Smooth muscle cell of trachea (primary cell): ENCODE results near the gene C20orf202. TPM values are rescaled to one million over a fixed set of nuclear protein-coding genes. Genes with fewer than 3 reads are reported as not detected.

Source experiments
- total RNA-seq: library from RNA; depleted of rRNA; stranded (reverse); fragments of >200 nt; gene quantifications from 2 replicates; pipeline ENCODE4 v1.2.1, GENCODE V29; 2014

The C20orf202 gene
- under 0.01 TPM in 2 replicates for total RNA-seq

DNA sequence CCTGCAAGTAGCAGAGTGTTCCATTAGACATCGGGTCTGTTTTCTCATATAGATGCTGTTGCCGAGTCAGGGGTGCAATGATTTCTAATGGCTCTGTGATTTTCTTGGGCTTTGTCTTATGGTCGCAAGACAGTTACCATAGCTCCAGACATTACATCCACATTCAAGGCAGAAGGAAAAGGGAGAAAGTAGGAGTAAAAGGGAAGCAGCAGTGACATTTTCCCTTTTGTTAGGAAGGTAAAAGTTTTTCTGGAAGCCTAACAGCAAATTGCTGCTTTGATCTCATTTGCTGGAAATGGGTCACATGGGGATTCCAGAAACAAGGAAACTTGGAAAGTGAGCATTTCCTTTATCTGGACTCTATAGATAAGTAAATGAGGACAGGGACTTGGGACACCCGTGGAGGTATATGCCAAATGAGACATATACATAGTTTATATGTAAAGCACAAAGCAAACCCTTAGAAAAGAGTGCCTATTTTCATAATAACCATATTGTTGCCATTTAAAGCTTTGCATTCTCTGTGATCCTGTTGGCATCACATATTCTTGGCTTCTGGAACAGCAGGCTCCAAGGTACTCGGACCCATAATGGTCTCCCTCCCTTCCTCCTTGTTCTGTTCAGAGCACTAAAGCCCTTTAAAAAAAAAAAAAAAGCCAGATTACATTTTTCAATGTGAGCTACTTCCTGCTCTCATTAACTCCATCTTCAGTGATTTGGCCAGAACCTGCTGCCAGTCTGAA lies at the start of gene C20orf202:
Gene C20orf202, plus strand, starts transcription at position 693 of the 743 bp plus-strand sequence. CDS start 132 bp downstream, outside the sequence.

DNA sequence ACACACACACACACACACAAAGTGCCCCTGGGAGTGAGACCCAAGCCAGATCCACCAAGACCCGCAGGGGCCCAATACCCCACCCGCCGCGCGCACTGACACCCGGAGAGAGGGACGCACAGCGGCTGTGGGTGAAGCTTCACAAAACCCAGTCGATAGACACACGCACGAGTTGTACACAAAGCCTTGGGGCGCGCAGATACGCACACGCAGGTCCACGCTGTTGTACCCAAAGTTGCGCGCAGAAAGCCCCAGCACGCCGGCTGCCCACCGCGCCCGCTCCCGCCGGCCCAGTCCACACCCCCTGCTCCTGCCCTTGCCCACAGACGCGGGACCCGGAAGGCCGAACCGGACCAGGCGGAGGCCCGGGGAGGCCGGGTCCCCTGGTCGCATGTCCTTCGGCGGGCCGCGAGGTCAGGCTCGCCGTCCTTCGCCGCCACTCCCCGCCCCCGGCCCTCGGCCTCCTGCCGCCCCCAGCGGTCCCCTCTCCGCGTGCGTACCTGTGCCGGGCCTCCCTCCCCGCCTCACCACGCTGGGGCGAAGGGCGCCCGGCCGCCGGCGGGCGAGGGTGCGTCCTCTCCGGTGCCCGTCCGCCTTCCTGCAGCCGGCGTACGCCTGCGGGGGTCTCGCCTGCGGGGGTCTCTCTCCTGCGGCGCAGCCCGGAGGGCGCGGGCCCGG lies 18.5 kb upstream of the C20orf202 start, which contains the start of gene TMEM74B:
Gene TMEM74B, minus strand, starts transcription at position 344 of the 678 bp plus-strand sequence. CDS start 1,180 bp downstream, outside the sequence.

DNA sequence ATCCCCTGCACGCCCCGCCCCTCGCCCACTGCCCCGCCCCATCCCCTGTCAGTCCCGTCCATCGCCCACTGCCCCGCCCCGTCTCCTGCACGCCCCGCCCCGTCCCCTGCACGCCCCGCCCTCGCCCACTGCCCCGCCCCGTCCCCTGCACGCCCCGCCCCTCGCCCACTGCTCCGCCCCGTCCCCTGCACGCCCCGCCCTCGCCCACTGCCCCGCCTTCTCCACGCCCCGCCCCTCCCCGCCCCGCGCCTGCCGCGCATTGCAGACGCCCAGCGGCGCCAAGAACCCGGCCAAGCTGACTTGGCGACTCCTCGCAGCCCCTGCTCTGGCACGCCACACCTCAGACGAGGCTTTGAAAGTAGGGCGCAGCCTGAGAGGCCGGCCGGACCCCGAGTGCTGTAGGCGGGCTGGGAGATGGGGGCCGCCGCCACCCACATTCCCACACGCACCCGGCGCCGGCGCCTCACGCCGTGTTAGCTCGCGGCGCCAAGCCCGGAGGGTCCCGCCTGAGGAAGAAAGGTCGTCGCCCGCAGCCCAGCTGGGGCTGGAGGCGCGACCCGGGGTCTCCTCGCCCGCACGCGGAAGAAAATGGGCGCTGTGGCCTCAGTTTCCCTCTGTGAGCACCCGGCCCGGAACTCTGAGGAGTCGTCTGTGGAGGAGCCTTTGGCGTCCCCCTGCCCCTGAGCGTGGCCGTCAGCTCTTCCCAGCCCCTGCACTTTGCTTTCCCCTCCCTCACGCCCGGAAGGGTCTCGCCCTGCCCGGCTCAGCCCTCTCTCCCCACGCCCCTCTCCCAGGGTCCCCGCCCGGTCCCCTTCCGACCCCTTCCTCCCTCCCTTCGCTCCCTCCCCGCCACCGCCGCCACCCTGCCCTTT lies 22.8 kb downstream of the C20orf202 start, which contains the start of gene RAD21L1:
Gene RAD21L1, plus strand, starts transcription at position 262 of the 872 bp plus-strand sequence. CDS start 2,410 bp downstream, outside the sequence.

Other genes starting within 250 kb of the C20orf202 start
- not detected in 2 replicates for gene RSPO4, start 201.1 kb upstream of the C20orf202 start, total RNA-seq
- gene PSMF1, start 84.9 kb upstream of the C20orf202 start, total RNA-seq = 35.9 and 40.7 TPM in 2 replicates
- 0.15 TPM in 1 of 2 replicates, not detected in the other for gene TMEM74B, start 18.5 kb upstream of the C20orf202 start, total RNA-seq
- under 0.01 TPM in 1 of 2 replicates, not detected in the other for gene RAD21L1, start 22.6 kb downstream of the C20orf202 start, total RNA-seq
- gene SNPH, start 62.8 kb downstream of the C20orf202 start, total RNA-seq = 12.8 and 22.7 TPM in 2 replicates
- 1.9 and 2.3 TPM in 2 replicates for gene SDCBP2, start 125.7 kb downstream of the C20orf202 start, total RNA-seq
- gene FKBP1A, start 189.6 kb downstream of the C20orf202 start, total RNA-seq = 156 and 174 TPM in 2 replicates